ENCODE data around the gene NFIA.
A peak's percentile ranks its signal among the peaks of the same experiment; 100 is the strongest.
"Not testable (repeated sequence)": the region's sequence is repeated elsewhere in the genome, so short reads cannot be mapped to it uniquely, and the experiment has no call there.

Gene NFIA

GRCh38 chr1:61125263-61125662, 42.9 kb downstream of the NFIA start:
- DNase-seq (ENCODE audit: low read depth in 2 of 2): no peak
- TF ChIP-seq, protein P1, sequence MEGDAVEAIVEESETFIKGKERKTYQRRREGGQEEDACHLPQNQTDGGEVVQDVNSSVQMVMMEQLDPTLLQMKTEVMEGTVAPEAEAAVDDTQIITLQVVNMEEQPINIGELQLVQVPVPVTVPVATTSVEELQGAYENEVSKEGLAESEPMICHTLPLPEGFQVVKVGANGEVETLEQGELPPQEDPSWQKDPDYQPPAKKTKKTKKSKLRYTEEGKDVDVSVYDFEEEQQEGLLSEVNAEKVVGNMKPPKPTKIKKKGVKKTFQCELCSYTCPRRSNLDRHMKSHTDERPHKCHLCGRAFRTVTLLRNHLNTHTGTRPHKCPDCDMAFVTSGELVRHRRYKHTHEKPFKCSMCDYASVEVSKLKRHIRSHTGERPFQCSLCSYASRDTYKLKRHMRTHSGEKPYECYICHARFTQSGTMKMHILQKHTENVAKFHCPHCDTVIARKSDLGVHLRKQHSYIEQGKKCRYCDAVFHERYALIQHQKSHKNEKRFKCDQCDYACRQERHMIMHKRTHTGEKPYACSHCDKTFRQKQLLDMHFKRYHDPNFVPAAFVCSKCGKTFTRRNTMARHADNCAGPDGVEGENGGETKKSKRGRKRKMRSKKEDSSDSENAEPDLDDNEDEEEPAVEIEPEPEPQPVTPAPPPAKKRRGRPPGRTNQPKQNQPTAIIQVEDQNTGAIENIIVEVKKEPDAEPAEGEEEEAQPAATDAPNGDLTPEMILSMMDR (IDR thresholded peaks at IDR 0.05; ENCODE audit: low read depth, low read length): no peak
- H3K4me3 ChIP-seq (replicated peaks in 1 of 2; ENCODE audit: low read depth in 2 of 2, low read length in 2 of 2): no peak overlapping the region

GRCh38 chr1:61125895-61126294, 43.5 kb downstream of the NFIA start:
- H3K4me3 ChIP-seq (replicated peaks in 1 of 2; ENCODE audit: low read depth in 2 of 2, low read length in 2 of 2): no peak overlapping the region
- DNase-seq (ENCODE audit: low read depth in 2 of 2): no peak
- TF ChIP-seq, protein P1 (IDR thresholded peaks at IDR 0.05; ENCODE audit: low read depth, low read length): no peak

- not testable (repeated sequence) for H3K4me3 ChIP-seq (replicated peaks in 1 of 2; ENCODE audit: low read depth in 2 of 2, low read length in 2 of 2); DNase-seq (ENCODE audit: low read depth in 2 of 2)
Observed at GRCh38 chr1:61126843-61127242, 44.5 kb downstream of the NFIA start.

- DNase-seq (ENCODE audit: low read depth in 2 of 2): no peak
- TF ChIP-seq, protein P1 (IDR thresholded peaks at IDR 0.05; ENCODE audit: low read depth, low read length): no peak
- H3K4me3 ChIP-seq (replicated peaks in 1 of 2; ENCODE audit: low read depth in 2 of 2, low read length in 2 of 2): no peak overlapping the region
Observed at GRCh38 chr1:61130338-61131000, 48.1 kb downstream of the NFIA start.

GRCh38 chr1:61131248-61131647, 48.9 kb downstream of the NFIA start:
- TF ChIP-seq, protein P1 (IDR thresholded peaks at IDR 0.05; ENCODE audit: low read depth, low read length): no peak
- no peak overlapping the region for H3K4me3 ChIP-seq (replicated peaks in 1 of 2; ENCODE audit: low read depth in 2 of 2, low read length in 2 of 2)
- DNase-seq (ENCODE audit: low read depth in 2 of 2): no peak

GRCh38 chr1:61131716-61132115, 49.4 kb downstream of the NFIA start:
- H3K4me3 ChIP-seq (replicated peaks in 1 of 2; ENCODE audit: low read depth in 2 of 2, low read length in 2 of 2): peak overlapping the region in 1 of 2 donors; percentile 27
- DNase-seq (ENCODE audit: low read depth in 2 of 2): peak; percentile 52 to 73
- TF ChIP-seq, protein P1 (IDR thresholded peaks at IDR 0.05; ENCODE audit: low read depth, low read length): no peak

GRCh38 chr1:61132176-61132638, 49.8 kb downstream of the NFIA start:
- DNase-seq (ENCODE audit: low read depth in 2 of 2): peak; percentile 49 to 75
- H3K4me3 ChIP-seq (replicated peaks in 1 of 2; ENCODE audit: low read depth in 2 of 2, low read length in 2 of 2): peak overlapping the region in 1 of 2 donors; percentile 27
- TF ChIP-seq, protein P1 (IDR thresholded peaks at IDR 0.05; ENCODE audit: low read depth, low read length): no peak
